Neutrophil (primary cell): ENCODE measurements around the gene TRPV6.

Experiments
- H3K27ac ChIP-seq: fragments of 200-600 bp; sonication (generic); 2 replicates; pipeline ENCODE4 v1.5.1; 2016; ENCODE audit warnings: mild to moderate bottlenecking, moderate library complexity
- H3K27me3 ChIP-seq: fragments of 200-600 bp; sonication (generic); 2 replicates; pipeline ENCODE4 v1.6.0; 2016; ENCODE audit warnings: mild to moderate bottlenecking
- H3K36me3 ChIP-seq: fragments of 200-600 bp; sonication (generic); 2 replicates; pipeline ENCODE4 v1.5.1; 2017
- H3K4me1 ChIP-seq, 2 experiments: fragments of 200-600 bp in 1 of 2; sonication (generic) in 1 of 2; 1 replicate in 1 of 2; 2 replicates in 1 of 2; pipeline versions ENCODE4 v1.5.1 to v1.6.1; 2013 to 2016; ENCODE audit warnings: low read depth in 1 of 2, low read length in 1 of 2, mild to moderate bottlenecking in 1 of 2, moderate library complexity in 1 of 2; ENCODE audit not compliant: control insufficient read depth in 1 of 2, insufficient read depth in 1 of 2
- H3K4me3 ChIP-seq, 2 experiments: fragments of 200-600 bp in 1 of 2; sonication (generic) in 1 of 2; 1 replicate in 1 of 2; 2 replicates in 1 of 2; pipeline ENCODE4 v1.5.1; 2013 to 2016; ENCODE audit warnings: low read depth in 1 of 2, low read length in 1 of 2, mild to moderate bottlenecking in 1 of 2, moderate library complexity in 1 of 2
- H3K9me3 ChIP-seq: fragments of 200-600 bp; sonication (generic); 2 replicates; pipeline ENCODE4 v1.5.1; 2016
- CTCF ChIP-seq: fragments of 200-600 bp; sonication (generic); IDR thresholded peaks from 2 replicates; pipeline ENCODE4 v1.5.1; 2016; ENCODE audit warnings: antibody characterized with exemption

The TRPV6 gene

GRCh38 chr7:142868188-142868985 lies 17.2 kb downstream of the TRPV6 start:
- no peaks in the 10 kb centered on the region for H3K9me3 ChIP-seq
- H3K4me1 ChIP-seq: peaks cover 0 to 2% of the 10 kb centered on the region in 2 experiments
- TF ChIP-seq CTCF: no peak
- H3K27ac ChIP-seq: no peak overlapping the region
- H3K27me3 ChIP-seq: no peaks in the 10 kb centered on the region
- no peak overlapping the region for H3K4me3 ChIP-seq
- H3K36me3 ChIP-seq: peaks cover 38% of the 10 kb centered on the region

GRCh38 chr7:142867398-142868187 lies 18.0 kb downstream of the TRPV6 start:
- Histone ChIP-seq H3K4me1 (peaks cover 0 to 2% of the 10 kb centered on the region in 2 experiments), H3K36me3 (peaks cover 45% of the 10 kb centered on the region), H3K27ac (no peak overlapping the region), H3K27me3 (no peaks in the 10 kb centered on the region), H3K4me3 (no peak overlapping the region), H3K9me3 (no peaks in the 10 kb centered on the region)
- TF ChIP-seq CTCF: no peak

- no peak for TF ChIP-seq CTCF
- no peaks in the 10 kb centered on the region for H3K27me3 ChIP-seq
- H3K4me3 ChIP-seq: no peak overlapping the region
- no peaks in the 10 kb centered on the region for H3K9me3 ChIP-seq
- H3K4me1 ChIP-seq: peaks cover 0 to 2% of the 10 kb centered on the region in 2 experiments
- H3K36me3 ChIP-seq: peaks cover 45% of the 10 kb centered on the region
- H3K27ac ChIP-seq: no peak overlapping the region
These were observed 18.5 kb downstream of the TRPV6 start for GRCh38 chr7:142867097-142867378.

GRCh38 chr7:142866361-142867096 lies 19.0 kb downstream of the TRPV6 start:
- Histone ChIP-seq H3K36me3 (peaks cover 41% of the 10 kb centered on the region), H3K27ac (no peak overlapping the region), H3K27me3 (no peaks in the 10 kb centered on the region), H3K4me1 (peaks cover 0 to 2% of the 10 kb centered on the region in 2 experiments), H3K9me3 (no peaks in the 10 kb centered on the region), H3K4me3 (no peak overlapping the region)
- peak; percentile 10 for TF ChIP-seq CTCF

- Histone ChIP-seq H3K9me3 (no peaks in the 10 kb centered on the region), H3K27ac (no peak overlapping the region), H3K4me1 (peaks cover 0 to 2% of the 10 kb centered on the region in 2 experiments), H3K4me3 (no peak overlapping the region), H3K27me3 (no peaks in the 10 kb centered on the region), H3K36me3 (peaks cover 39% of the 10 kb centered on the region)
- no peak for TF ChIP-seq CTCF
These were observed 19.8 kb downstream of the TRPV6 start for GRCh38 chr7:142865766-142866165.
